ENCODE data around the gene ATXN7L1.

GRCh38 chr7:105688617-105689016, 187.8 kb downstream of the ATXN7L1 start:
- TF ChIP-seq POLR2A (IDR thresholded peaks at IDR 0.05) (no peak), CTCF (IDR thresholded peaks at IDR 0.05) (no peak)
